ENCODE data around the gene PRKCZ.

- TF ChIP-seq CTCF (conservative IDR thresholded peaks at IDR 0.05; ENCODE audit: low read depth, low read length) (no peak), EZH2 (IDR thresholded peaks at IDR 0.05; ENCODE audit: borderline replicate concordance, low read depth, low read length, poor library complexity, severe bottlenecking) (no peak)
These were observed 108.1 kb downstream of the PRKCZ start for GRCh38 chr1:2158272-2158671.
